ENCODE measurements around the gene TMEM123. TPM values are rescaled to one million over a fixed set of nuclear protein-coding genes. Genes with fewer than 3 reads are reported as not detected.

TMEM123 gene
- total RNA-seq, 2 experiments from 2014 or later, result 490 to 493 TPM

GRCh38 chr11:102408339-102408738 is 44.2 kb downstream of the TMEM123 start:
- ATAC-seq (ENCODE audit: low read depth) (no peak), DNase-seq (no peak)
- H3K4me1 Mint-ChIP-seq, result peaks cover 50% of the 10 kb centered on the region
- H3K27ac Mint-ChIP-seq, result no peak overlapping the region
- no peak overlapping the region for H3K4me3 Mint-ChIP-seq
- peaks cover 30% of the 10 kb centered on the region for H3K36me3 Mint-ChIP-seq
- POLR2A ChIA-PET, result interaction anchor here (0.7 kb wide), 1 partner anchor 11 kb away, joined by 3 read pairs; no protein-coding TSS in a partner anchor
- H3K9me3 Mint-ChIP-seq, result no peaks in the 10 kb centered on the region
- no peaks in the 10 kb centered on the region for H3K27me3 Mint-ChIP-seq

- POLR2A ChIA-PET, result interaction anchor here (0.7 kb wide), 1 partner anchor 10 kb away, joined by 3 read pairs; no protein-coding TSS in a partner anchor
- H3K4me3 Mint-ChIP-seq, result no peak overlapping the region
- H3K36me3 Mint-ChIP-seq, result peaks cover 31% of the 10 kb centered on the region
- no peak overlapping the region for H3K27ac Mint-ChIP-seq
- DNase-seq (no peak), ATAC-seq (ENCODE audit: low read depth) (no peak)
- no peaks in the 10 kb centered on the region for H3K9me3 Mint-ChIP-seq
- H3K4me1 Mint-ChIP-seq, result peaks cover 50% of the 10 kb centered on the region
- H3K27me3 Mint-ChIP-seq, result no peaks in the 10 kb centered on the region
Observed at GRCh38 chr11:102407901-102408300, 44.7 kb downstream of the TMEM123 start.

- POLR2A ChIA-PET, result interaction anchor here (1.2 kb wide), 1 partner anchor 14 kb away, joined by 3 read pairs; no protein-coding TSS in a partner anchor
- Mint-ChIP-seq H3K27me3 (no peaks in the 10 kb centered on the region), H3K9me3 (no peaks in the 10 kb centered on the region), H3K4me1 (peaks cover 53% of the 10 kb centered on the region), H3K27ac (peak overlapping the region; percentile 27), H3K4me3 (no peak overlapping the region), H3K36me3 (peaks cover 41% of the 10 kb centered on the region)
- DNase-seq (no peak), ATAC-seq (ENCODE audit: low read depth) (no peak)
Observed at GRCh38 chr11:102406099-102406498, 46.5 kb downstream of the TMEM123 start.

- ATAC-seq (ENCODE audit: low read depth), result no peak
- no peak for DNase-seq
- Mint-ChIP-seq H3K9me3 (no peaks in the 10 kb centered on the region), H3K27me3 (no peaks in the 10 kb centered on the region), H3K36me3 (peaks cover 44% of the 10 kb centered on the region), H3K4me3 (no peak overlapping the region), H3K27ac (no peak overlapping the region), H3K4me1 (peaks cover 51% of the 10 kb centered on the region)
- POLR2A ChIA-PET, result no interaction called here
Observed at GRCh38 chr11:102405501-102405900, 47.1 kb downstream of the TMEM123 start.

GRCh38 chr11:102402548-102402947 is 50.0 kb downstream of the TMEM123 start:
- POLR2A ChIA-PET, result no interaction called here
- DNase-seq (no peak), ATAC-seq (ENCODE audit: low read depth) (no peak)
- Mint-ChIP-seq H3K36me3 (peaks cover 41% of the 10 kb centered on the region), H3K9me3 (no peaks in the 10 kb centered on the region), H3K27me3 (no peaks in the 10 kb centered on the region), H3K4me1 (peaks cover 42% of the 10 kb centered on the region), H3K27ac (no peak overlapping the region), H3K4me3 (peak overlapping the region; percentile 25)

- Mint-ChIP-seq H3K9me3 (no peaks in the 10 kb centered on the region), H3K4me3 (no peak overlapping the region), H3K36me3 (peaks cover 41% of the 10 kb centered on the region), H3K27me3 (no peaks in the 10 kb centered on the region), H3K4me1 (peaks cover 41% of the 10 kb centered on the region), H3K27ac (no peak overlapping the region)
- DNase-seq (no peak), ATAC-seq (ENCODE audit: low read depth) (no peak)
- POLR2A ChIA-PET, result no interaction called here
Observed at GRCh38 chr11:102401905-102402304, 50.7 kb downstream of the TMEM123 start.

- Mint-ChIP-seq H3K9me3 (no peaks in the 10 kb centered on the region), H3K36me3 (peaks cover 40% of the 10 kb centered on the region), H3K27me3 (no peaks in the 10 kb centered on the region), H3K4me3 (no peak overlapping the region), H3K4me1 (peaks cover 37% of the 10 kb centered on the region), H3K27ac (no peak overlapping the region)
- DNase-seq, result no peak
- ATAC-seq (ENCODE audit: low read depth), result no peak
- POLR2A ChIA-PET, result no interaction called here
Observed at GRCh38 chr11:102400603-102401002, 52.0 kb downstream of the TMEM123 start.

- no peaks in the 10 kb centered on the region for H3K9me3 Mint-ChIP-seq
- ATAC-seq (ENCODE audit: low read depth) (no peak), DNase-seq (no peak)
- no peak overlapping the region for H3K27ac Mint-ChIP-seq
- H3K27me3 Mint-ChIP-seq, result no peaks in the 10 kb centered on the region
- no peak overlapping the region for H3K4me3 Mint-ChIP-seq
- peaks cover 34% of the 10 kb centered on the region for H3K4me1 Mint-ChIP-seq
- peaks cover 43% of the 10 kb centered on the region for H3K36me3 Mint-ChIP-seq
- POLR2A ChIA-PET, result no interaction called here
Observed at GRCh38 chr11:102399189-102399588, 53.4 kb downstream of the TMEM123 start.

GRCh38 chr11:102398297-102398696 is 54.3 kb downstream of the TMEM123 start:
- H3K4me1 Mint-ChIP-seq, result peaks cover 26% of the 10 kb centered on the region
- H3K9me3 Mint-ChIP-seq, result no peaks in the 10 kb centered on the region
- H3K27me3 Mint-ChIP-seq, result no peaks in the 10 kb centered on the region

GRCh38 chr11:102396708-102397563 is 55.6 kb downstream of the TMEM123 start:
- DNase-seq, result no peak
- Mint-ChIP-seq H3K27me3 (no peaks in the 10 kb centered on the region), H3K4me1 (peaks cover 22% of the 10 kb centered on the region), H3K4me3 (peak overlapping the region; percentile 46), H3K27ac (peak overlapping the region; percentile 27), H3K9me3 (no peaks in the 10 kb centered on the region), H3K36me3 (peaks cover 41% of the 10 kb centered on the region)
- POLR2A ChIA-PET, result interaction anchor here (0.6 kb wide), 1 partner anchor 11 kb away, joined by 3 read pairs; no protein-coding TSS in a partner anchor
- ATAC-seq (ENCODE audit: low read depth), result peak; percentile 55

More at GRCh38 chr11:102398297-102398696, 54.3 kb downstream of the TMEM123 start:
- Mint-ChIP-seq H3K4me3 (no peak overlapping the region), H3K27ac (no peak overlapping the region), H3K36me3 (peaks cover 40% of the 10 kb centered on the region)
- DNase-seq (no peak), ATAC-seq (ENCODE audit: low read depth) (no peak)
- POLR2A ChIA-PET, result interaction anchor here (0.9 kb wide), 1 partner anchor 81 kb away, joined by 4 read pairs; no protein-coding TSS in a partner anchor

GRCh38 chr11:102395720-102396393 is 56.7 kb downstream of the TMEM123 start:
- no peak overlapping the region for H3K27ac Mint-ChIP-seq
- POLR2A ChIA-PET, result interaction anchor here (0.5 to 0.9 kb wide), 2 partner anchors 20 to 53 kb away, joined by 3 read pairs; no protein-coding TSS in a partner anchor
- ATAC-seq (ENCODE audit: low read depth), result no peak
- H3K27me3 Mint-ChIP-seq, result no peaks in the 10 kb centered on the region
- H3K9me3 Mint-ChIP-seq, result no peaks in the 10 kb centered on the region
- H3K36me3 Mint-ChIP-seq, result peaks cover 31% of the 10 kb centered on the region
- no peak overlapping the region for H3K4me3 Mint-ChIP-seq
- peaks cover 20% of the 10 kb centered on the region for H3K4me1 Mint-ChIP-seq
- no peak for DNase-seq

- peaks cover under 1% of the 10 kb centered on the region for H3K9me3 Mint-ChIP-seq
- no peak overlapping the region for H3K4me3 Mint-ChIP-seq
- peaks cover 28% of the 10 kb centered on the region for H3K4me1 Mint-ChIP-seq
- POLR2A ChIA-PET, result interaction anchor here (0.9 to 1.3 kb wide), 3 partner anchors 48 to 103 kb away, joined by 3 to 4 read pairs (median 3); no protein-coding TSS in a partner anchor
- peaks cover 35% of the 10 kb centered on the region for H3K36me3 Mint-ChIP-seq
- H3K27me3 Mint-ChIP-seq, result no peaks in the 10 kb centered on the region
- peak overlapping the region; percentile 26 for H3K27ac Mint-ChIP-seq
- ATAC-seq (ENCODE audit: low read depth) (no peak), DNase-seq (no peak)
Observed at GRCh38 chr11:102393272-102393730, 59.3 kb downstream of the TMEM123 start.

GRCh38 chr11:102391549-102392237 is 60.9 kb downstream of the TMEM123 start:
- Mint-ChIP-seq H3K9me3 (peaks cover 2% of the 10 kb centered on the region), H3K27ac (peak overlapping the region; percentile 45), H3K27me3 (no peaks in the 10 kb centered on the region), H3K4me1 (peaks cover 25% of the 10 kb centered on the region), H3K36me3 (peaks cover 37% of the 10 kb centered on the region), H3K4me3 (no peak overlapping the region)
- POLR2A ChIA-PET, result interaction anchor here (2.1 kb wide), 1 partner anchor 60 kb away, joined by 7 read pairs; no protein-coding TSS in a partner anchor
- DNase-seq, result no peak
- ATAC-seq (ENCODE audit: low read depth), result no peak

Data from activated naive CD8-positive, alpha-beta T cell treated with anti-CD3 and anti-CD28 coated beads, Interleukin-2, amount 10 ng/mL, durations not matched to agents 7 days and 5 days (primary cell).